Right lobe of liver (tissue), 6 donors: ENCODE results near the gene RNASET2. TPM values are rescaled to one million over a fixed set of nuclear protein-coding genes. Genes with fewer than 3 reads are reported as not detected.
"Not testable (repeated sequence)": the region's sequence is repeated elsewhere in the genome, so short reads cannot be mapped to it uniquely, and the experiment has no call there.

ENCODE experiments used
- ATAC-seq, 4 donors: fragments of 200-7000 bp; cut with Tn5 transposase; one replicate each; pipeline ENCODE4 v1.9.1; 2020; ENCODE audit warnings: mild to moderate bottlenecking in 4 of 4, moderate library complexity in 4 of 4
- DNase-seq, 3 donors: peaks; one replicate each; pipeline ENCODE4 v3.0.0-alpha.2; 2020
- H3K27ac ChIP-seq, 3 donors: fragments of 200-600 bp; one replicate each; pipeline ENCODE4 v1.8.0; 2022
- H3K27me3 ChIP-seq, 2 donors: fragments of 200-600 bp; one replicate each; pipeline ENCODE4 v1.8.0; 2022
- H3K36me3 ChIP-seq, 4 donors: fragments of 200-600 bp; sonication (generic) in 1 of 4; one replicate each; pipeline versions ENCODE4 v1.5.1 to v1.8.0; 2017 to 2022; ENCODE audit warnings: control low read depth in 1 of 4
- H3K4me1 ChIP-seq, 4 donors: fragments of 200-600 bp; sonication (generic) in 1 of 4; one replicate each; pipeline versions ENCODE4 v1.5.1 to v1.8.0; 2017 to 2022; ENCODE audit warnings: control low read depth in 1 of 4
- H3K4me3 ChIP-seq, 3 donors: fragments of 200-600 bp; one replicate each; pipeline ENCODE4 v1.8.0; 2022
- H3K9me3 ChIP-seq, 4 donors: fragments of 200-600 bp; sonication (generic) in 1 of 4; one replicate each; pipeline versions ENCODE4 v1.5.1 to v1.8.0; 2017 to 2022; ENCODE audit warnings: control low read depth in 1 of 4
- CTCF ChIP-seq, 4 donors: fragments of 200-600 bp in 3 of 4; fragments of 450-650 bp in 1 of 4; IDR thresholded peaks; one replicate each; pipeline versions ENCODE4 v1.5.1 to v1.8.0; 2016 to 2022; ENCODE audit warnings: antibody characterized with exemption in 4 of 4, mild to moderate bottlenecking in 2 of 4
- POLR2A ChIP-seq: fragments of 450-650 bp; IDR thresholded peaks from one replicate; pipeline ENCODE4 v1.6.1; 2017; ENCODE audit warnings: antibody characterized with exemption, mild to moderate bottlenecking
- WGBS: methylation state at CpG from one replicate; pipeline ENCODE4 v1.1.6; 2018; ENCODE audit warnings: low coverage, low lambda C conversion rate; ENCODE audit not compliant: insufficient coverage; ENCODE audit errors: missing lambda C conversion rate; 5-methylcytosine and 5-hydroxymethylcytosine counted together
- intact Hi-C, 2 donors: fragments of 100-400 bp; cut with DNase I; formaldehyde crosslinking; loops; one replicate each; pipeline versions ENCODE4 v1.11.2 to v1.14.1; 2022
- total RNA-seq, 6 experiments: library from RNA; depleted of rRNA in 2 of 6; stranded (reverse); fragments of >200 nt in 2 of 6; fragmentation: NEBNext Ultra II Directional in 3 of 6; extraction: Animal tissue kit (Norgen Biotek cat#: 25700) in 3 of 6; gene quantifications; one replicate each; pipeline versions ENCODE4 v1.1.0 to v1.2.4, GENCODE V29; 2016 to 2023
- donor health status: DM: no; HTN: yes; CAD: no.
- donor health status: DM: no; HTN: no; CAD: no.
- donor health status: DM: no; HTN: no; CAD: no.
- donor health status: DM: no; HTN: yes; CAD: no.
- donor health status: DM: no; HTN: yes; CAD: no.

RNASET2 gene
- total RNA-seq, 6 experiments from 2014 or later: 21.7 to 48.4 (median 30.8) TPM

- Histone ChIP-seq H3K4me3 (no peak overlapping the region), H3K9me3 (no peaks in the 10 kb centered on the region), H3K4me1 (no peaks in the 10 kb centered on the region), H3K27ac (no peak overlapping the region), H3K27me3 (no peaks in the 10 kb centered on the region), H3K36me3 (no peaks in the 10 kb centered on the region)
- intact Hi-C loops: no loop called here
- ATAC-seq (no peak), DNase-seq (no peak)
- TF ChIP-seq CTCF (IDR thresholded peaks at IDR 0.05) (no peak), POLR2A (no peak)
- 89% methylated on average over 3 of the region's 3 CpGs for WGBS
These were observed 34.8 kb downstream of the RNASET2 start for GRCh38 chr6:166921570-166921969.

GRCh38 chr6:166916824-166917223, 39.5 kb downstream of the RNASET2 start:
- no peak for DNase-seq
- H3K9me3 ChIP-seq: no peaks in the 10 kb centered on the region
- H3K27ac ChIP-seq: no peak overlapping the region
- H3K36me3 ChIP-seq: no peaks in the 10 kb centered on the region
- H3K4me1 ChIP-seq: no peaks in the 10 kb centered on the region
- no peak overlapping the region for H3K4me3 ChIP-seq
- H3K27me3 ChIP-seq: no peaks in the 10 kb centered on the region
- intact Hi-C loops: no loop called here
- TF ChIP-seq POLR2A (no peak), CTCF (IDR thresholded peaks at IDR 0.05) (no peak)
- no peak for ATAC-seq
- WGBS: 88% methylated on average over 2 of the region's 2 CpGs

GRCh38 chr6:166915484-166915883, 40.9 kb downstream of the RNASET2 start:
- WGBS: 68% methylated on average over 5 of the region's 8 CpGs
- H3K27me3 ChIP-seq, H3K4me1 ChIP-seq, H3K9me3 ChIP-seq, H3K36me3 ChIP-seq, intact Hi-C loops, H3K27ac ChIP-seq, H3K4me3 ChIP-seq, ATAC-seq, DNase-seq: not testable (repeated sequence)

- ATAC-seq, DNase-seq, H3K9me3 ChIP-seq, H3K4me3 ChIP-seq, H3K27ac ChIP-seq, H3K4me1 ChIP-seq, H3K27me3 ChIP-seq, H3K36me3 ChIP-seq, intact Hi-C loops: not testable (repeated sequence)
- 83% methylated on average over 3 of the region's 3 CpGs for WGBS
These were observed 41.4 kb downstream of the RNASET2 start for GRCh38 chr6:166914952-166915351.

- Histone ChIP-seq H3K27me3 (no peaks in the 10 kb centered on the region), H3K4me3 (no peak overlapping the region), H3K27ac (no peak overlapping the region), H3K36me3 (no peaks in the 10 kb centered on the region), H3K9me3 (no peaks in the 10 kb centered on the region), H3K4me1 (no peaks in the 10 kb centered on the region)
- TF ChIP-seq POLR2A (no peak), CTCF (IDR thresholded peaks at IDR 0.05) (no peak)
- DNase-seq: no peak
- ATAC-seq: no peak
- intact Hi-C loops: no loop called here
- 55% methylated on average over 5 of the region's 5 CpGs for WGBS
These were observed 45.1 kb downstream of the RNASET2 start for GRCh38 chr6:166911248-166911677.

- no peak for DNase-seq
- H3K27ac ChIP-seq: no peak overlapping the region
- H3K27me3 ChIP-seq: no peaks in the 10 kb centered on the region
- no peaks in the 10 kb centered on the region for H3K36me3 ChIP-seq
- H3K4me1 ChIP-seq: no peaks in the 10 kb centered on the region
- intact Hi-C loops: no loop called here
- H3K4me3 ChIP-seq: no peak overlapping the region
- no peak for TF ChIP-seq POLR2A
- ATAC-seq: no peak
- no peaks in the 10 kb centered on the region for H3K9me3 ChIP-seq
- WGBS: 72% methylated on average over 2 of the region's 7 CpGs
These were observed 45.7 kb downstream of the RNASET2 start for GRCh38 chr6:166910601-166911000.
